Esophagus squamous epithelium (tissue), 5 donors: ENCODE results near the gene TIMP2. TPM values are rescaled to one million over a fixed set of nuclear protein-coding genes. Genes with fewer than 3 reads are reported as not detected.

Source experiments
- DNase-seq: peaks from one replicate; lab custom pipeline; 2025; lab: John Stamatoyannopoulos, UW
- H3K27ac ChIP-seq, 4 donors: fragments of 200-600 bp; sonication (generic); one replicate each; pipeline ENCODE4 v1.5.1; 2016 to 2019; ENCODE audit warnings: mild to moderate bottlenecking in 1 of 4
- H3K27me3 ChIP-seq, 4 donors: fragments of 200-600 bp; sonication (generic); 1 replicate in 3 of 4; 2 replicates in 1 of 4; pipeline versions ENCODE4 v1.5.1 to v1.6.0; 2017 to 2021; ENCODE audit warnings: antibody characterized with exemption in 1 of 4
- H3K36me3 ChIP-seq, 3 donors: fragments of 200-600 bp; sonication (generic); one replicate each; pipeline ENCODE4 v1.5.1; 2016 to 2019
- H3K4me1 ChIP-seq, 3 donors: fragments of 200-600 bp; sonication (generic); one replicate each; pipeline ENCODE4 v1.5.1; 2017 to 2019
- H3K4me3 ChIP-seq, 4 donors: fragments of 200-600 bp; sonication (generic); 1 replicate in 3 of 4; 2 replicates in 1 of 4; pipeline ENCODE4 v1.5.1; 2016 to 2019; ENCODE audit warnings: mild to moderate bottlenecking in 2 of 4, moderate library complexity in 1 of 4
- H3K9me3 ChIP-seq, 3 donors: fragments of 200-600 bp; sonication (generic); one replicate each; pipeline ENCODE4 v1.5.1; 2016 to 2019
- POLR2A ChIP-seq, 4 donors: fragments of 450-650 bp; IDR thresholded peaks; one replicate each; pipeline ENCODE4 v1.6.1; 2017; ENCODE audit warnings: antibody characterized with exemption in 4 of 4, mild to moderate bottlenecking in 4 of 4, moderate library complexity in 3 of 4
- WGBS, 2 donors: methylation state at CpG; one replicate each; pipeline ENCODE4 v1.1.5; 2018; 5-methylcytosine and 5-hydroxymethylcytosine counted together
- intact Hi-C: fragments of 100-400 bp; cut with DNase I; formaldehyde crosslinking; loops from one replicate; pipeline ENCODE4 v1.15.0; 2022
- total RNA-seq, 4 donors: library from RNA; depleted of rRNA; stranded (reverse); fragments of >200 nt; gene quantifications; one replicate each; pipeline ENCODE4 v1.1.0, GENCODE V29; 2016
- TF ChIP-seq, protein P1 (sequence below), 6 experiments: fragments of 450-650 bp in 4 of 6; fragments of 200-600 bp in 2 of 6; sonication (generic) in 2 of 6; IDR thresholded peaks; one replicate each; pipeline ENCODE4 v1.5.1; 2016 to 2019; ENCODE audit warnings: antibody characterized with exemption in 6 of 6, mild to moderate bottlenecking in 4 of 6, moderate library complexity in 4 of 6
- donor health status: DM: yes; HTN: yes; CAD: no.

TIMP2 gene
- total RNA-seq, 4 donors from 2014 or later, result 6.1 to 154 (median 28.2) TPM

DNA sequence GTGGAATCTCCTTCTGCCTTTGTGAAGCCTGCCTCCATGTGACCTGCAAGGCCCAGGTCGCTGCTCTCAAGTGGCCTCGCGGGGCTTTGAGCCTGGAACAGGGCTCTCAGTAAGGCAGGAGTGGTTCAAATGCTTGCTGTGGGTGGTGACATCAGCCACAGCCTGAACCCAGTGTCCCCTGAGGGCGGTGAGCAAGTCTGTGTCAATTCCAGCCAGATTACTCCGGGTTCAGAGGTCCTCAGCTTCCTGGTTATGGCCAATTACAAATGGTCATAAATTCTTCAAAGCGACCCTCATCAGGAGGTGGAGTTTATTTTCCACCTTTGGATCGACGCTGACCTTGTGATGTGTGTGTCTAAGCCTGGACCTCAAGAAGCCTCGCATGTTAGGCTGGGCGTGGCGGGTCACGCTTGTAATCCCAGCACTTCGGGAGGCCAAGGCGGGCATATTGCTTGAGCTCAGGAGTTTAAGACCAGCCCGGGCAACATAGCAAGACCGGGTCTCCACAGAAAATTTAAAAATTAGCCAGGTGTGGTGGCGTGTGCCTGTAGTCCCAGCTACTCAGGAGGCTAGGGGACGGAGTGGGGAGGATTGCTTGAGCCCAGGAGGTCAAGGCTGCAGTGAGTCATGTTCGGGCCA is 37.3 kb upstream of the TIMP2 start:
- Histone ChIP-seq H3K4me3 (no peak overlapping the region), H3K27me3 (no peaks in the 10 kb centered on the region), H3K4me1 (peaks cover 0 to 11% (median 0%) of the 10 kb centered on the region in 3 donors), H3K27ac (no peak overlapping the region), H3K36me3 (peaks cover 0 to 7% (median 0%) of the 10 kb centered on the region in 3 donors), H3K9me3 (no peaks in the 10 kb centered on the region)
- no peak for TF ChIP-seq POLR2A (IDR thresholded peaks at IDR 0.05)
- TF ChIP-seq, protein P1, sequence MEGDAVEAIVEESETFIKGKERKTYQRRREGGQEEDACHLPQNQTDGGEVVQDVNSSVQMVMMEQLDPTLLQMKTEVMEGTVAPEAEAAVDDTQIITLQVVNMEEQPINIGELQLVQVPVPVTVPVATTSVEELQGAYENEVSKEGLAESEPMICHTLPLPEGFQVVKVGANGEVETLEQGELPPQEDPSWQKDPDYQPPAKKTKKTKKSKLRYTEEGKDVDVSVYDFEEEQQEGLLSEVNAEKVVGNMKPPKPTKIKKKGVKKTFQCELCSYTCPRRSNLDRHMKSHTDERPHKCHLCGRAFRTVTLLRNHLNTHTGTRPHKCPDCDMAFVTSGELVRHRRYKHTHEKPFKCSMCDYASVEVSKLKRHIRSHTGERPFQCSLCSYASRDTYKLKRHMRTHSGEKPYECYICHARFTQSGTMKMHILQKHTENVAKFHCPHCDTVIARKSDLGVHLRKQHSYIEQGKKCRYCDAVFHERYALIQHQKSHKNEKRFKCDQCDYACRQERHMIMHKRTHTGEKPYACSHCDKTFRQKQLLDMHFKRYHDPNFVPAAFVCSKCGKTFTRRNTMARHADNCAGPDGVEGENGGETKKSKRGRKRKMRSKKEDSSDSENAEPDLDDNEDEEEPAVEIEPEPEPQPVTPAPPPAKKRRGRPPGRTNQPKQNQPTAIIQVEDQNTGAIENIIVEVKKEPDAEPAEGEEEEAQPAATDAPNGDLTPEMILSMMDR (IDR thresholded peaks at IDR 0.05), result no peak
- 67 to 73% methylated on average over 1 to 18 of the region's 19 CpGs for WGBS, 2 donors
- intact Hi-C loops, result no loop called here
- DNase-seq, result no peak

GRCh38 chr17:78961571-78961970 is 36.4 kb upstream of the TIMP2 start:
- intact Hi-C loops, result no loop called here
- H3K36me3 ChIP-seq, result no peaks in the 10 kb centered on the region
- DNase-seq, result no peak
- no peaks in the 10 kb centered on the region for H3K9me3 ChIP-seq
- no peak overlapping the region for H3K4me3 ChIP-seq
- TF ChIP-seq, protein P1 (IDR thresholded peaks at IDR 0.05), result no peak
- peaks cover 0 to 3% (median 0%) of the 10 kb centered on the region in 4 donors for H3K27me3 ChIP-seq
- H3K4me1 ChIP-seq, result peaks cover 0 to 11% (median 0%) of the 10 kb centered on the region in 3 donors
- WGBS, 2 donors, result 85 to 92% methylated on average over 3 to 4 of the region's 4 CpGs
- H3K27ac ChIP-seq, result no peak overlapping the region

DNA sequence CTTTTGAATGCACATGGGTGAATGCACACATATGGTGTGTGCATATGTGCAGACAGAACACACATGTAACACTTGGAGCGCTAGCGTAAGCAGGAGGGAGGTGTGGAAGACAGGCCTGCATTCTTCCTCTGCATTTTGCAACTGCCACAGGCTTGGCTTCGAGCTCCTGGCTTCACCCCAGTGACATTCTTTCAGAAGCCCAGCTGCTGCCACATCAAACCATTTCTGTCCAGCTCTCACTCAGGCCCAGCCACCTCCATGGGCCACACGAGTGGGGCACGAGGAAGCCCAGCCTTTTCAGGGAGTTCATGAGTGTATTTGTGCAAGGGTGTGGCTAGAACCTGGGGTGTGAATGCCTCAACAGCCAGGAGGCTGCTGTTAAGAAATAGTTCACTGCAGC is 35.7 kb upstream of the TIMP2 start:
- intact Hi-C loops, result no loop called here
- no peak overlapping the region for H3K4me3 ChIP-seq
- no peaks in the 10 kb centered on the region for H3K36me3 ChIP-seq
- no peak for DNase-seq
- no peaks in the 10 kb centered on the region for H3K9me3 ChIP-seq
- H3K27me3 ChIP-seq, result peaks cover 0 to 3% (median 0%) of the 10 kb centered on the region in 4 donors
- H3K27ac ChIP-seq, result no peak overlapping the region
- TF ChIP-seq, protein P1 (IDR thresholded peaks at IDR 0.05), result no peak
- no peak for TF ChIP-seq POLR2A (IDR thresholded peaks at IDR 0.05)
- H3K4me1 ChIP-seq, result peaks cover 0 to 11% (median 0%) of the 10 kb centered on the region in 3 donors
- 87 to 90% methylated on average over 2 to 3 of the region's 5 CpGs for WGBS, 2 donors

GRCh38 chr17:78959803-78960202 is 34.6 kb upstream of the TIMP2 start:
- H3K4me3 ChIP-seq, result no peak overlapping the region
- no peaks in the 10 kb centered on the region for H3K36me3 ChIP-seq
- TF ChIP-seq, protein P1 (IDR thresholded peaks at IDR 0.05), result no peak
- TF ChIP-seq POLR2A (IDR thresholded peaks at IDR 0.05), result no peak
- DNase-seq, result no peak
- peaks cover 0 to 3% (median 0%) of the 10 kb centered on the region in 4 donors for H3K27me3 ChIP-seq
- WGBS, 2 donors, result 93 to 95% methylated on average over 10 to 12 of the region's 12 CpGs
- intact Hi-C loops, result no loop called here
- no peak overlapping the region for H3K27ac ChIP-seq
- H3K9me3 ChIP-seq, result no peaks in the 10 kb centered on the region
- peaks cover 0 to 11% (median 0%) of the 10 kb centered on the region in 3 donors for H3K4me1 ChIP-seq

GRCh38 chr17:78958641-78959127 is 33.5 kb upstream of the TIMP2 start:
- H3K4me3 ChIP-seq, result no peak overlapping the region
- H3K27ac ChIP-seq, result no peak overlapping the region
- H3K4me1 ChIP-seq, result peaks cover 0 to 16% (median 0%) of the 10 kb centered on the region in 3 donors
- H3K27me3 ChIP-seq, result peaks cover 0 to 3% (median 0%) of the 10 kb centered on the region in 4 donors
- no peak for DNase-seq
- TF ChIP-seq, protein P1 (IDR thresholded peaks at IDR 0.05), result no peak
- TF ChIP-seq POLR2A (IDR thresholded peaks at IDR 0.05), result no peak
- intact Hi-C loops, result no loop called here
- H3K9me3 ChIP-seq, result no peaks in the 10 kb centered on the region
- H3K36me3 ChIP-seq, result no peaks in the 10 kb centered on the region
- WGBS, 2 donors, result 80 to 82% methylated on average over 5 to 7 of the region's 7 CpGs
